NOMO-1 (cell line): ENCODE data around the gene TMEM163.
"Not testable (repeated sequence)": the region's sequence is repeated elsewhere in the genome, so short reads cannot be mapped to it uniquely, and the experiment has no call there.

Source experiments
- DNase-seq, 2 experiments: peaks; one replicate each; lab custom pipeline; 2025; ENCODE audit not compliant: unreplicated experiment in 2 of 2; lab: John Stamatoyannopoulos, UW

The TMEM163 gene

GRCh38 chr2:134718817-134719814, at the start of gene TMEM163:
TSS of gene TMEM163 (minus strand) at chr2:134719000.
- no peak for DNase-seq

- no peak for DNase-seq
These were observed 47.8 kb upstream of the TMEM163 start for GRCh38 chr2:134766583-134766982.

GRCh38 chr2:134765987-134766386, 47.2 kb upstream of the TMEM163 start:
- DNase-seq: no peak

GRCh38 chr2:134764164-134764563, 45.4 kb upstream of the TMEM163 start:
- no peak for DNase-seq

- DNase-seq: no peak
These were observed 44.4 kb upstream of the TMEM163 start for GRCh38 chr2:134763164-134763710.

- DNase-seq: no peak
These were observed 43.7 kb upstream of the TMEM163 start for GRCh38 chr2:134762508-134762907.

- no peak for DNase-seq
These were observed 41.6 kb upstream of the TMEM163 start for GRCh38 chr2:134760385-134760784.

GRCh38 chr2:134758633-134759032, 39.8 kb upstream of the TMEM163 start:
- DNase-seq: peak; percentile 31 to 78

- not testable (repeated sequence) for DNase-seq
These were observed 33.2 kb upstream of the TMEM163 start for GRCh38 chr2:134751981-134752380.

- no peak for DNase-seq
These were observed 26.7 kb upstream of the TMEM163 start for GRCh38 chr2:134745546-134745945.

GRCh38 chr2:134745023-134745422, 26.2 kb upstream of the TMEM163 start:
- no peak for DNase-seq

- peak; percentile 83 to 99 for DNase-seq
These were observed 21.1 kb upstream of the TMEM163 start for GRCh38 chr2:134739879-134740301.

GRCh38 chr2:134739236-134739878, 20.6 kb upstream of the TMEM163 start:
- DNase-seq: no peak

GRCh38 chr2:134738141-134738870, 19.5 kb upstream of the TMEM163 start:
- DNase-seq: no peak

GRCh38 chr2:134737671-134738070, 18.9 kb upstream of the TMEM163 start:
- no peak for DNase-seq

- DNase-seq: peak; percentile 61 to 89
These were observed 17.5 kb upstream of the TMEM163 start for GRCh38 chr2:134736167-134736880.

- no peak for DNase-seq
These were observed 9.4 kb upstream of the TMEM163 start for GRCh38 chr2:134728163-134728562.

- no peak for DNase-seq
These were observed 8.6 kb upstream of the TMEM163 start for GRCh38 chr2:134727385-134727784.

- DNase-seq: no peak
These were observed 7.8 kb upstream of the TMEM163 start for GRCh38 chr2:134726645-134727044.

- DNase-seq: no peak
These were observed 7.1 kb upstream of the TMEM163 start for GRCh38 chr2:134725876-134726275.
